NCI-H2171 treated with DMSO at 0.1 percent for 48 hours (cell line): Measurements from ENCODE around the gene CXCL17.
"Not testable (repeated sequence)": the region's sequence is repeated elsewhere in the genome, so short reads cannot be mapped to it uniquely, and the experiment has no call there.

ENCODE experiments used
- DNase-seq: peaks from one replicate; lab custom pipeline; 2025; lab: John Stamatoyannopoulos, UW

CXCL17 gene

GRCh38 chr19:42465827-42466280 lies 23.1 kb upstream of the CXCL17 start:
- no peak for DNase-seq

- DNase-seq, result no peak
Observed at GRCh38 chr19:42461700-42462324, 19.1 kb upstream of the CXCL17 start.

GRCh38 chr19:42461231-42461630 lies 18.5 kb upstream of the CXCL17 start:
- not testable (repeated sequence) for DNase-seq

- no peak for DNase-seq
Observed at GRCh38 chr19:42459926-42460325, 17.2 kb upstream of the CXCL17 start.

GRCh38 chr19:42455621-42456081 lies 12.9 kb upstream of the CXCL17 start:
- DNase-seq, result no peak

- no peak for DNase-seq
Observed at GRCh38 chr19:42455086-42455485, 12.3 kb upstream of the CXCL17 start.

- DNase-seq, result no peak
Observed at GRCh38 chr19:42452590-42452989, 9.8 kb upstream of the CXCL17 start.

- DNase-seq, result peak; percentile 73
Observed at GRCh38 chr19:42450314-42450934, 7.7 kb upstream of the CXCL17 start.

GRCh38 chr19:42448306-42448705 lies 5.6 kb upstream of the CXCL17 start:
- DNase-seq, result not testable (repeated sequence)

- no peak for DNase-seq
Observed at GRCh38 chr19:42445948-42446347, 3.2 kb upstream of the CXCL17 start.

- no peak for DNase-seq
Observed at GRCh38 chr19:42443944-42444398, 1.2 kb upstream of the CXCL17 start.

- DNase-seq, result no peak
Observed at GRCh38 chr19:42441049-42441445, 1.7 kb downstream of the CXCL17 start.

GRCh38 chr19:42440357-42441048 lies 2.2 kb downstream of the CXCL17 start:
- DNase-seq, result peak; percentile 28

- DNase-seq, result peak; percentile 97
Observed at GRCh38 chr19:42436006-42436405, 6.7 kb downstream of the CXCL17 start.

- DNase-seq, result no peak
Observed at GRCh38 chr19:42435316-42435715, 7.4 kb downstream of the CXCL17 start.

GRCh38 chr19:42433503-42434260 lies 9.1 kb downstream of the CXCL17 start:
- DNase-seq, result no peak

GRCh38 chr19:42431486-42431885 lies 11.3 kb downstream of the CXCL17 start:
- DNase-seq, result no peak

- no peak for DNase-seq
Observed at GRCh38 chr19:42428676-42429075, 14.1 kb downstream of the CXCL17 start.

- peak; percentile 57 for DNase-seq
Observed at GRCh38 chr19:42427313-42427712, 15.4 kb downstream of the CXCL17 start, which contains the start of gene LIPE. LIPE (minus strand) TSS chr19:42427388; CDS start chr19:42427149, 239 bp downstream.

GRCh38 chr19:42426643-42427042 lies 16.1 kb downstream of the CXCL17 start:
- DNase-seq, result no peak

- no peak for DNase-seq
Observed at GRCh38 chr19:42424712-42425131, 18.0 kb downstream of the CXCL17 start.

GRCh38 chr19:42424345-42424707 lies 18.4 kb downstream of the CXCL17 start:
- DNase-seq, result no peak
